HG02840 (cell line): ENCODE data around the gene GPR176.
A peak's percentile ranks its signal among the peaks of the same experiment; 100 is the strongest.

Source experiments
- ATAC-seq: cut with Tn5 transposase; IDR thresholded peaks from one replicate; pipeline ENCODE4 v1.9.1; 2021; ENCODE audit warnings: mild to moderate bottlenecking, moderate library complexity, moderate number of reproducible peaks; ENCODE audit not compliant: unreplicated experiment, low FRiP score

GPR176 gene

GRCh38 chr15:39936681-39937080 lies 16.6 kb upstream of the GPR176 start:
- ATAC-seq: no peak

DNA sequence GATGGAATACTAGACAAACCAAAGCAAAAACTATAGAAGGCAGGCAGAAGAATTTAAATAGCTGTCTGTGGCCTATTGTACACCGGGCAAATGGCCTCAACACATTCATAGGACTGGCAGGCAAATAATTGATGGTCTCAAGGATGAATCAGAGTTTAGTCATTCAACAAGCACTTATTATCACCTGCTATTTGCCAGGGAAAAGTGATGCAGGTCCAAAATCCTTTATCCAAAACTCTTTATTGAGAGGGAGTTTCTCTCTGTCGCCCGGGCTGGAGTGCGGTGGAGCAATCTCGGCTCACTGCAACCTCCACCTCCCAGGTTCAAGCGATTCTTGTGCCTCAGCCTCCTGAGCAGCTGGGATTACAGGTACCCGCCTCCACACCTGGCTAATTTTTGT lies 16.1 kb upstream of the GPR176 start:
- no peak for ATAC-seq

GRCh38 chr15:39935241-39935640 lies 15.2 kb upstream of the GPR176 start:
- ATAC-seq: no peak

- ATAC-seq: no peak
These were observed 14.5 kb upstream of the GPR176 start for GRCh38 chr15:39934397-39935071.

GRCh38 chr15:39931615-39932014 lies 11.5 kb upstream of the GPR176 start:
- ATAC-seq: no peak

GRCh38 chr15:39926526-39926925 lies 6.5 kb upstream of the GPR176 start:
- ATAC-seq: no peak

GRCh38 chr15:39925112-39925842 lies 5.2 kb upstream of the GPR176 start:
- ATAC-seq: no peak

GRCh38 chr15:39924437-39924836 lies 4.4 kb upstream of the GPR176 start:
- no peak for ATAC-seq

DNA sequence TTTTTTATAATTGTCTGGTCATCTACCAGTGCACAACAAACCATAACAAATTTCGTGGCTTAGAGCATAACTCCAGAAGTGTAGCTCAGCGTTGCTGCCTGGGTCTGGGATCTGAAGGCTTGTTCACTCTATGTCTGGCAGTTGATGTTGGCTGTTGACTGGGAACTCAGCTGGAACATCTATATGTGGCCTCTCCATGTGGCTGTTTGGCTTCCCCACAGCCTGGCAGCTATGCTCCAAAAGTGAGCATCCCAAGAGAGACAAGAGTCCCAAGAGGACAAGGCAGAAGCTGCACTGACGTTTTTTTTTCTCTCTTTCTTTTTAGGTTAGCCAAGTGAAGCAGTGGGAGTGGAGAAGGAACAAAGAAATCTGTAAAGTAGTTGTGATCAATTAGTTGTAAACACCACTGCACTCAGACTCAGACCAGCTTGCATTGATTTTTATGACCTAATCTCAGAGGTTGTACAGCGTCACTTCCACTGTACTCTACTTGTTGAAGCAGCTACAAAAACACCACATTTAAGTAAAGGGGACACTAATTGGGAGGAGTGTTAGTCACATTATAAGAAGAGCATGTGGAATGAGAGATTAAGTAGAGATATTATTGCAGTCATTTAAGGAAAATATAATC lies 2.5 kb upstream of the GPR176 start:
- no peak for ATAC-seq

GRCh38 chr15:39921274-39921638 lies 1.2 kb upstream of the GPR176 start:
- ATAC-seq: no peak

DNA sequence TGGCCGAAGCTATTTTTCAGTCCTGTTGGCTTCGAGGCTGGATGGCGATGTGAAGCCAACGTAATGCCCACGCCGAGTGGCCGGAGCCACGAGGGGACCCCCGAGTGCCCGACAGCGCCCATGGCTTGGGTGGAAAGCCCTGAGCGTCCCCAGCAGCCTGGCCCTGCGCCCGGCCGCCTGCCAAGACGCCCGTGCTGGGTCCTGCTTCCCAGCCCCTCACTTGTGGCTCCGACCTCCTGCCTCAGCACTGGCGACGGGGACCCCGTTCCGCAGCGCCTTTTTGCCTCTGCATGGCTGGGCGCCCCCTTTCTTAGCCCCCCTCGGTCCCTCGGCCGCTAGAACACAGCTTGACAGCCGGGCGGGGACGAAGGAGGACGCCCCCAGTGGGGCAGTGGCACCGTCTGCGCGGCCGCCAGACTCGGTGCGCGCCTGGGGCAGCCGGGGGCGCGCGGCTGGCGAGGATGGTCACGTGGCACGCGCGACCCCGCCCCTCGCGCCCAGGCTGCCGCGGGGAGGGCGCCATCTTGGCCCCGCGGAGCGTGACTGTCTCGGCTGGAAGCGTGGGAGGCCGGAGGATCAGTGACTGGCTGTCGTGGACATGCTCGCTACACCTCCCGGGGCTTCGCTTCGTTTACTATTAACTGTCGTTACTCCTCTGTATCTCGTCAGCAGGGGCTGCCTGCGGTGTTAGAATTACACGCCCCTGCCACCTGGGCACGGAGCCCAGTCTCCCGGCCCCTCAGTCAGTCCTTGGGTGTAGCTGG lies 626 bp upstream of the GPR176 start:
- ATAC-seq: peak; percentile 77

GRCh38 chr15:39919411-39919747 lies 687 bp downstream of the GPR176 start:
- no peak for ATAC-seq

DNA sequence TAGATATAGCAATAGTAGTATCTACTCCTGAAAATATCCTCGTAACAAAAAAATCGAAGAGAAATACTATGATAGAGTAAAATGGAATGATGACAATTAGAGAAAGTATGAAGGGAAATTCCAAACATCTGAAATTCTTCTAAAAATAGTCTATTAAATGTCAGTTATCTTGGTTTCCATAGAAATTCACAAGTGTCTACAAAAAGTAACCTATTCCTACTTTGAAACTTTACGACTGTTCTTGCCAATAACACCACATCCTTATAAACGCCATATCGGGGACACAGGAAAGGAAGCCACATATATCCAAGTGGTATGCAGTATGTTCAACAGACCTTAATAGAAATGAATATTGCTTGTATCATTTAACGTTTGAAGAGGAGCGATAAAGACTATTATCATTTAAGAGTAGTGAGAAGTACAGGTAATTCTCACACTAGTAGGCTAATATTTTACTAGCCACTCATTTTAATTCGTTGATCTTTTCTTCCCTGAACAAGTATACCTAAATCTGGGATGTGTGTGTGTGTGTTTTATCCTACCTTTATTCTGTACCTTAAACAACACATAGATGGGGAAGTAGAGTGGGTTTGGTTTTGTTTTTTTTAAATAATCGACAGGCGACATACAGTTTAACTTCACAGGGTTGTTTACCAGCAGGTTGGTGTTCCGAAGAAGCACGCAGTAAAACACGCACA lies 1.2 kb downstream of the GPR176 start:
- ATAC-seq: no peak

DNA sequence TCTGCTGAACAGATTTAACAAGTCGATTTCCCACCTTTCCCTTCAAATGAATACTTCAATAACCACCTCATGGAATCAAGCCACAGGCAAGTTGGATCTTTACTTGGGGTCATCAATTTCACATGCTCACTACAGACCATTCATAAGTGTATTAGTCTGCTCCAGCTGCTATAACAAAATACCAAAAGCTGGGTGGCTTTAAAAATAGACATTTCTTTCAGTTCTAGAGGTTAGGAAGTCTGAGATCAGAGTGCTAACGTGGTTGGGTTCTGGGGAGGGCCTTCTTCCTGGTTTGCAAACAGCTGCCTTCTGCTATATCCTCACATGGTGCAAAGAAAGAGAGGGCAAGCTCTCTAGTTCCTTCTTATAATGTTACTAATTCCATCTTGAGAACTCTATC lies 5.1 kb downstream of the GPR176 start:
- no peak for ATAC-seq

DNA sequence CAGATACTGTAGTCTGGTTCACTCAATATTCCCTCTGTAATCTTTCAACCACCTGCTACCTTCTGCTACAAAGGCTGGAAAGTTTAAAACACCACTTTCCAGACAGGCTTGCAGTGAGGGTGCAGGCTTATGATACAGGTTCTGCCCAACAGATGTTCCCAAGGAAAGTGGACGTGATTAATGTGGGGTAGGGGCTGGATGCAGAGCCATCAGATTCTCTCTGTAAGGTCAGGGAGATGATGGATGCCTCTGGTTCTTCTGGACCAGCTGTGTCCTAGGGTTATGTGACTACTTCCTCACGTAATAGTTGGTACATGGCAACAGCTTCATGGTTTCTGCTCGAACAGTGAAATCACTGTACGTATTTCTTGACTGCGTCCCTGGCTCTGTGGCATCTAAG lies 11.1 kb downstream of the GPR176 start:
- ATAC-seq: no peak

GRCh38 chr15:39908186-39908585 lies 11.9 kb downstream of the GPR176 start:
- no peak for ATAC-seq

- no peak for ATAC-seq
These were observed 12.8 kb downstream of the GPR176 start for GRCh38 chr15:39907216-39907615.

GRCh38 chr15:39904115-39904514 lies 16.0 kb downstream of the GPR176 start:
- ATAC-seq: no peak

GRCh38 chr15:39898317-39898716 lies 21.7 kb downstream of the GPR176 start:
- no peak for ATAC-seq

DNA sequence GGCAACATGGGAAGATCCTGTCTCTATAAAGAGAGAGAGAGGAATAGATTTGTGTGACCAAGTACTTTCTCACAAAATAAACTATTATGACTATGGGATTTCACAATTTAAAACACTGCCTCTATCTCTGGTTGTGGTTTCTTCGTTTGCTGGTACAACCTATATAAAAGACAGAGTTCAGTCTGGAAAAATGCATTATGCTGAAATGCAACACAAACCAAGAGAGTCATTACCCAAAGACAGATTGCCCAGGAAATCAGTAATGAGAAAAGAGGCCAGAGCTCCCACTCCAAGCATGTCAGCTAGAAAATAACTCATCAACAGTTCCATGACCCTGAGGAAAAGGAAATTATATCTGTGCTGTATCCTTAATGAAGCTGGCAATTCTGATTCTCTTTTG lies 23.2 kb downstream of the GPR176 start:
- no peak for ATAC-seq

- no peak for ATAC-seq
These were observed 24.0 kb downstream of the GPR176 start for GRCh38 chr15:39896101-39896500.
